H7 (cell line): Measurements from ENCODE around the gene MVK. TPM values are rescaled to one million over a fixed set of nuclear protein-coding genes. Genes with fewer than 3 reads are reported as not detected.

Source experiments
- DNase-seq: peaks from one replicate; pipeline ENCODE4 v3.0.0; 2012
- H3K27me3 ChIP-seq: 2 replicates; pipeline ENCODE4 v1.6.0; 2011; ENCODE audit warnings: mild to moderate bottlenecking, low read length; ENCODE audit not compliant: control insufficient read depth, insufficient read depth
- H3K36me3 ChIP-seq: replicated peaks from 2 replicates; pipeline ENCODE4 v1.5.1; 2011; ENCODE audit warnings: low read length; ENCODE audit not compliant: control insufficient read depth, insufficient read depth
- H3K4me3 ChIP-seq: 2 replicates; pipeline ENCODE4 v1.5.1; 2011; ENCODE audit warnings: low read depth, mild to moderate bottlenecking, control low read depth, low read length, moderate library complexity; ENCODE audit not compliant: insufficient read depth
- total RNA-seq: library from RNA; depleted of rRNA; stranded (reverse); fragments of >200 nt; shearing (Covaris generic); gene quantifications from 2 replicates; pipeline ENCODE4 v1.2.3, GENCODE V29; 2014; rRNA removed

Gene MVK
- total RNA-seq, 1 experiment from 2014 or later = 47.1 TPM

GRCh38 chr12:109641422-109641821 is 67.8 kb downstream of the MVK start:
- no peak overlapping the region for H3K4me3 ChIP-seq

DNA sequence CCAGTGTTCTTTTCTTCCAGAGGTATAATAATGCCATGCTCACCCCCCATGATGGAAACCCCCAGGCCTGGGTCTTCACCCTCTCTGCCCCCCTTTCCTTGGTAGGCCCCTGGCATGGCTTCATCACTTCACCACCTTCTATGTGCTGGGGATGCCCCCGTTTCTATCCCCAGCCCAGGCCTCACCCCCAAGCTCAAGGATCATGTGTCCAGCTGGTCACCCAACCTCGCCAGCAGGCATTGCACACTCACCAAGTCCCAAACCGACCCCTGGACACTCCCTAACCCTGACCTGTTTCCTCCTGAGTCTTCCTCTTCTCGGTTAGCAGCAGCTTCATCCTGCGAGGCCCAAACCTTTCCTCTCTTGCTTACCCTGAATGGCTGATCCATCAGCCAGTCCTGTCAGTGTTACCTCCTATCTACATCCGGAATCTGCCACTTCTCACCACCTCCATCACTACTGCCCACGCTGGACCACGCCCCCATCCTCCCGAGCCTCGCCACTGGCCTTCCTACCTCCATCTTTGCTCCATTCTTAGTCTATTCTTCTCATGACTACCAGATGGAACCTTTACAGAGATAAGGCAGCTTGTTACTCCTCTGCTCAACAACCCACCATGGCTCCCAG is 69.0 kb downstream of the MVK start:
- no peak for DNase-seq
- Histone ChIP-seq H3K27me3 (no peaks in the 10 kb centered on the region), H3K36me3 (no peaks in the 10 kb centered on the region), H3K4me3 (no peak overlapping the region)

More at GRCh38 chr12:109641422-109641821, 67.8 kb downstream of the MVK start:
- no peak for DNase-seq
- Histone ChIP-seq H3K36me3 (no peaks in the 10 kb centered on the region), H3K27me3 (no peaks in the 10 kb centered on the region)

DNA sequence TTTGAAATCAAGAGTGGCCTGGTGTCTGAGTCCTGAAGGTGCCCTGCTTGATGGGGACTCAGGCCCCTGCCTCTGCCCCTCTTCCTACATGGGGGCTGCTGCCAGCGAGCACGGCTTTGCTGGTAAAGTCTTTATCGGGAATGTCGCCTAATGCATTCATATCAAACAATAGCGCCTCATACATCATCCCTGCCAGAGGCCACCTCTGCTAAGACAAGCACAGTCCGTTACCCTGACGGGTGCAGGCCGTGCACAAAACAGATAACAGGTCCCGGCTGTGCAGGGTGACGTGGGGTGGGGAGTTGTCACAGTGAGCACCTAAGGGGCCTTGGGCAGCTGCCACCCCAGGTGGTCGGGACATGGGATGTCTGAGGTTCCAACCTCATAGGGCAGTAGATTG is 71.6 kb downstream of the MVK start:
- Histone ChIP-seq H3K36me3 (no peaks in the 10 kb centered on the region), H3K27me3 (no peaks in the 10 kb centered on the region), H3K4me3 (no peak overlapping the region)
- DNase-seq = no peak

DNA sequence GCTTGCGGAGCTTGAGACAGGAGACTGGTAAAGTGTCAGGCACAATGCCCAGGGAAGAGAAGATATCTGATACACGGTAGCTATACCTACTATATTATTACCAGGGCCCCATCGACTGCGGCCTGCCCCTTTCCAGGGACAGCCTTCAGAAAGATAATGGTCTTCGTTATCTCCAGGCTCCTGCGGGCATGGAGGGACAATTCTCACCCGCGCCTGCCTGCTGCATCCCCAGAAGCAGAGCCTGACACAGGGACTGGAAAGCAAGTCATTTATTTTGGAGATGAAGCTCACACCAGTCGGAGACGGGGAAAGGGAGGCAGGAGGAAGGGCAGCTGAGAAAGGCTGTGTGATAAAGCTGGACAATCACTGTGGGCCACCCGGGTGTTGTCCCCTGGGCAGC is 72.1 kb downstream of the MVK start:
- no peaks in the 10 kb centered on the region for H3K27me3 ChIP-seq
- H3K36me3 ChIP-seq = no peaks in the 10 kb centered on the region
- H3K4me3 ChIP-seq = no peak overlapping the region
- no peak for DNase-seq

Other genes with a start within 250 kb of the MVK start
- 0.04 TPM in 1 of 2 replicates, not detected in the other for gene MYO1H, start 225.9 kb upstream of the MVK start, total RNA-seq
- gene KCTD10, start 96.5 kb upstream of the MVK start, total RNA-seq = 25.8 and 28.9 TPM in 2 replicates
- gene UBE3B, start 96.2 kb upstream of the MVK start, total RNA-seq = 17.0 and 30.8 TPM in 2 replicates
- 25.1 and 32.8 TPM in 2 replicates for gene MMAB, start 290 bp upstream of the MVK start, total RNA-seq
- gene FAM222A, start 140.0 kb downstream of the MVK start, total RNA-seq = 2.5 and 3.7 TPM in 2 replicates